HG03460 (cell line): ENCODE data around the gene PNPLA5.
"Not testable (repeated sequence)": the region's sequence is repeated elsewhere in the genome, so short reads cannot be mapped to it uniquely, and the experiment has no call there.

ENCODE experiments used
- ATAC-seq: cut with Tn5 transposase; IDR thresholded peaks from one replicate; pipeline ENCODE4 v1.9.1; 2021; ENCODE audit not compliant: unreplicated experiment

PNPLA5 gene

DNA sequence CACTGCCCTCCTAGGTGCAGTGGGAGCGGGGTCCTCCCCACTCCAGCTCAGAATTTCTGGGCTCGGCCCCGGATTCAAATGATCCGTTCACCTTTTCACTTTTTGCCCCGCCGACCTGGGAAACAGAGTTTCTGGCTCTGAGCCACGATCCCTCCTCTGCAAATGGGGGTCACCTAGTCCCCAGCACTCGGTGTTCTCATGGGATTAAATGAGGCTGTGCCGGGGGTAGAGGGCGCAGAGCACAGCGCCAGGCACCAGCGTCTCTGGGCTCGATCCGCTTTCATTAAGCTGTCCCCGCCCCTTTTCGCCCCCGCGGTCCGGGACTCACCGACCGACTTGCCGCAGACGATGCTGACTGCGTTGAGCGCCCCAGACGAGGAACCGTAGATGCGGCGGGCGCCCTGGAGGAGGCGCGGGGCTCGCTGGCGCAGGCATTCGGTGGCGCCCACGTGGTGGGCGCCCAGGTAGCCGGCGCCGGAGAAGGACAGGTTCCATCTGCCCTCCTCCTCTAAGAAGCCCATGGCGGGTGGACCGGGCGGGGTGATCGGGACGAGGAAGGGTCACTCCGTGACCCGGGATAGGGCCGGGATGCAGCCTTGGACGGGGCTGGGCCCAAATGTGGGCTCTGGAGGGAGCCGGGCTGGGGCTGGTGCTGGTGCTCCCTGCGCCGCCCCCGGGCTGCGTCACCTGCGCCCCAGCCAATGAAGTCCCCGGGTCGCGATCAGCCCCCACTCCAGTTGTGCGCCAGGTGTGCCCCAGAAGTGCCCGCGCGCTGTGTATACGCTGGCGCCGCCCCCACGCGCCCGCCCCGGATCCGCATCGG lies at the start of gene PNPLA5:
Gene PNPLA5, minus strand, starts transcription at position 654 of the 823 bp plus-strand sequence. Its CDS starts 133 bp downstream, at position 521.
- ATAC-seq = no peak

DNA sequence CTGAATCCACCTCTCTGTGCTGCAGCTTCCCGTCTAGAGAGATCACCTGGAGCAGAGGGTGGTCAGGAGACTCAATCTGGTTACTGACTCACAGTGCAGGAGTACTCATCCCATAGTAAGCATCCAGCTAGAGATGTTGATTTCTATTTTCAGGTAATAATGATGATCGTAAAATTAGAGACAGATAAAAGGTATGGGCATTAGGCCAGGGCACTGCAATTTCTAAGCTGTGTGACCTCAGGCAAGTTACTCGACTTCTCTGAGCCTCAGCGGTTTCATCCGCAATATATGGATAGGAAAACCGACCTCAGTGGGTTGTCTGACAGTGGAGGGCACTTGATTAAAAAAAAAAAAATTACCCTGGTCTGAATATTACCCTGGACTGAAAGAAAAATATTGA lies 49.6 kb upstream of the PNPLA5 start:
- ATAC-seq = no peak

DNA sequence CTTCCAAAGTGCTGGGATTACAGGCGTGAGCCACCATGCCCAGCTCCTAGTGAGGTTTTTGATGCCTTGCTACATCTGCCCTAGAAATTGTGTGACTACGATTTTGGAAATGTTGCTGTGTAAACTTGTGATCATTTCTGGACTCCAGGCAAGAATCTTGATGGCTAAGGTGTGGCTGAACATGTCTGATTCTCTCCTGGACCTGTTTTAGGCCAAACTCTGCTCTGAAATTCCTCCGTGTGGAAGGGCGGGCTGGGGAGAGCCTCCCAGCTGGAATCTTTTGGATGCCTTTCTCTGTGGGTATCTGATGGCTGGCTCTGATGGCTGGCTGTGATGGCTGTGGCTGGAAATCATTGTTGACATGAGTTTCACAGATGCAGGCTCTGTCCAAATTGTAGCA lies 40.0 kb upstream of the PNPLA5 start:
- ATAC-seq = no peak

- no peak for ATAC-seq
These were observed 37.1 kb upstream of the PNPLA5 start for GRCh38 chr22:43928908-43929307.

DNA sequence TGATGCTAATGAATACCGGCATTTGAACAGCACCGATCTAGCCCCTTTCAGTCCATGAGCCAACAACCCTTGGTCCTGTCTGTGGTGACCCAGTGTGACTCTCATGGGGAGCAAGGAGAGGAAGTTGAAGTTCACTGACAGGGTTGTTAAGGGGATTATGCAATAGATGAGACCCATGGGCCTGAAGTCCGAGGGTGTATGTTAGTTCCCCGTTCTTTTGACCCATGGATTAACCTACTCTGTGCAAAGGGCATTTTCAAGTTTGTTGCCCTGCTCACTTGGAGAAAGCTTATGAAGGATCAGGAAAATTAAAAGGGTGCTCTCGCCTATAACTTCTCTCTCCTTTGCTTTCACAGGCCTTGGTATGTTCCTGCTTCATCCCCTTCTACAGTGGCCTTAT lies 36.7 kb upstream of the PNPLA5 start:
- no peak for ATAC-seq

GRCh38 chr22:43926349-43926710 lies 34.5 kb upstream of the PNPLA5 start:
- no peak for ATAC-seq

- ATAC-seq = no peak
These were observed 33.9 kb upstream of the PNPLA5 start for GRCh38 chr22:43925433-43926348.

GRCh38 chr22:43924877-43925276 lies 33.1 kb upstream of the PNPLA5 start:
- no peak for ATAC-seq

GRCh38 chr22:43923631-43924464 lies 32.0 kb upstream of the PNPLA5 start, which contains the start of gene PNPLA3:
PNPLA3 (plus strand) TSS chr22:43923805; CDS start chr22:43923912, 107 bp downstream.
- ATAC-seq = no peak

- no peak for ATAC-seq
These were observed 31.4 kb upstream of the PNPLA5 start for GRCh38 chr22:43923191-43923590.

DNA sequence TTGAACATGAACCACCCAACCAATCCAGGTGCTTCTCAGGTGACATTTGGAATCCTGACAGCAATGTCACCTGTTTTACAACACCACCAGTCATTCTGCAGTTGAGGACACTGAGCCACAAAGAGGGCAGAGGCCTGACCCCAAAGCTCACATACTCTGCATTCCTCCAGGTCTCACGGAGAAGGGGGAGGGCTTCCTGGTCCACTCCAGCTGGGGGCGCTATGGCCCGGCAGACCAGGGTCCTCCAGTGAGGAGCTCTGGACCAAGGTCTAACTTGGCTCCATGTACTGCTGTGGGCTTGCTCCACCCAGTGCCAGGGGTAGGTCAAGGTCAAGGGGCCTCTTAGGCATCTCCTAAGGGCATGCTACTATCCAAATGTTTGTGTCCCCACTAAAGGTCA lies 30.3 kb upstream of the PNPLA5 start:
- ATAC-seq = no peak

- no peak for ATAC-seq
These were observed 29.6 kb upstream of the PNPLA5 start for GRCh38 chr22:43921370-43921769.

DNA sequence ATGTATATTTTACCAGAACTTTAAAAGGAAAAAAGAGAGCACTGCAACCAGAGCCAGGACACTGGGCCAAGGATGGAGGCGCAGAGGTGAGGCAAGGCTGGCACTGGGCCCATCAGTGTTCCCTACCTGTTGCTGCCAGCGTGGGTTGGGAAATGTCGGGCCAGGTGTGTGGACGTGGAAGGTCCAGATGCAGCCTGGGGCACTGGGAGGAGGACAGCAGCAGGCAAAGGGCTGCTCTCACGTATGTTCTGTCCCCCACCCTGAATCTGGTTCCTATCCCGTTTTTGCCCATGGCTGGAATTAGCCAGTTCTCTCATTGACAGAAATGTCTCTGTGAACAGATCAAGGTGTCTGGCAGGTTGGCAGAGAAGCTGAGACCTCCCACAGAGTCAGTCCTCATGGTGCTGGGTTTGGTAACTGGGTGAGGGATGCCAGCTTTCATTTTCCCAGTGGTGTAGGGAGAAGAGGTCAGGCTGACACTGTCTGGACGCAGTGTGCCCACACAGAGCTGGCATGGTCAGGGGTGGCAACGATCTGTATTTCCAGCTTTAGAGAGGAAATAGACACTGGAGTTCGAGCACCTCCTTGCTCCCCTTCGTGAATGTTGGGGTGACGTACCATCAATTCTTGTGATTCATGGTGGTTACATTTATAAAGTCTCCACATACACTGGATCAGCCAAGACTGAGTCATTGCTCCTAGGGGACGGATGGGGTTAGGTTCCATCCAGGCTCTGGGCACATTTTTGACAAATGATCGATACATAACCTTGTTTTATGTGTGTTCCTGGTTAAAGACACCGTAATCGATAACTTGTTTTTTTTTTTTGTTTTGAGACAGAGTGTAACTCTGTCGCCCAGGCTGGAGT lies 27.5 kb upstream of the PNPLA5 start:
- ATAC-seq = no peak

- ATAC-seq = no peak
These were observed 25.7 kb upstream of the PNPLA5 start for GRCh38 chr22:43917521-43917920.

DNA sequence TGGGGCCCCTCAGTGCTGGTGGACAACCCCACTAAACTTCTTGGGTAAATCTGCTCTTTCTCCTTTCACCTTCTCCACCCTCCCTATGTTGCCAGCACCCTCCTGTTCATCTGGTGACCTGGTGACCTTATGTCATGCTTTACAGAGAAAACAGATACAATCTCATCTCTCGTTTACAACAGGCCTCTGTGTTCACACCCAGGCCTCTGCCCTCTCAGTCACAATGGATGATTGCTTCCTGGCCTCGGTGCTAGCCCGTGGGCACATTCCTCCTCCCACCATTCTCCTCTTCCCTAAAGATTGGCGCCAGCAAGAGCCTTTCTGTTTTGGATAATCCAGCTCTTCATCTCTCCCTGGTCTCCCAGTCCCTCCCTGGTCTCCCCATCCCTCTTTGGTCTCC lies 19.5 kb upstream of the PNPLA5 start:
- no peak for ATAC-seq

DNA sequence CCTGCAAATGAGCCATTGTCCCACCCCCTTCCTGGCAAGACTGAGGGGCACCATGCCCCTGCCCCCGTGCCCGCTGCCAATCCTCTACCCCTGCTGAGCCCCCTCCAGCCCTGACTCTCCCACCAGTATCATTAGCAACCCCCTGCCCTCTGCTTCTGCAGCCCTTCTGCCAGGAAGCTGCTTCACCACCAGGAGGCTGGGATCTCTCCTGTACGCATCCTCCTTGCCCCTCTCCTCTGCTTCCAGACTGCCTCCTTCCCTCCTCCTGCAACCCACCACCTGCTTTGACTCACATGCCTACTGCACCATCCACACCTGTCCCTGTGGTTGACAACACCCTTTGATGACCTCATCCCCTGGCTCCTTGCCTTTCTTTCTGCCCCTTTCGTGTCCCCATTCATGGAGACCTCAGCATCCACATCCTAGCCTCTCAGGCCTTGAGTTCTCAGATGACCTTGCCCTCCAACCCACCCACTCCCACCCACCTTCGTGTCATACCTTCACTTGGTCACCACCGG lies 18.4 kb upstream of the PNPLA5 start:
- no peak for ATAC-seq

DNA sequence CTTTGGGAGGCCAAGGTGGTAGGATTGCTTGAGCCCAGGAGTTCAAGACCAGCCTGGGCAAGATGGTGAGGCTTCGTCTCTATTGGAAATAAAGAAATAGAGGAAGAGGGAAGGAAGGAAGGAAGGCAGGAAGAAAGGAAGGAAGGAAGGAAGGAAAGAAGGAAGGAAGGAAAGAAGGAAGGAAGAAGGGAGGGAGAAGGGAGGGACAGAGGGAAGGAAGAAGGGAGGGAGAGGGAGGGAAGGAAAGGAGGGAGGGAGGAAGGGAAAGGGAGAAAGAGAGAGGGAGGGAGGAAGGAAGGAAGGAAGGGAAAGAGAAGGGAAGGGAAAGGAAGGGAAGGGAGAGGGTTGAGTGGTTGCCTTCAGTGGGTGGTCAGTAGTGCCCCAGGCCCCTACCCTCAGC lies 17.9 kb upstream of the PNPLA5 start:
- ATAC-seq = no peak

- no peak for ATAC-seq
These were observed 13.9 kb upstream of the PNPLA5 start for GRCh38 chr22:43905681-43906080.

DNA sequence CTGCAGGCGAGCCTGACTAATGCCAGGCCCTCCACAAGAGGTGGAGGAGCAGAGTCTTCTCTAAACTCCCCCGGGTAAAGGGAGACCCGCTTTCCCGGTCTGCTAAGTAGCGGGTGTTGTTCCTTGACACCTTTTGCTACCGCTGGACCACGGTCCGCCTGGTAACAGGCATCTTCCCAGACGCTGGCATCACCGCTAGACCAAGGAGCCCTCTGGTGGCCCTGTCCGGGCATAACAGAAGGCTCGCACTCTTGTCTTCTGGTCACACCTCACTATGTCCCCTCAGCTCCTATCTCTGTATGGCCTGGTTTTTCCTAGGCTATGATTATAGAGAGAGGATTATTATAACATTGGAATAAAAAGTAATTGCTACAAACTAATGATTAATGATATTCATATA lies 12.6 kb upstream of the PNPLA5 start:
- ATAC-seq = not testable (repeated sequence)

DNA sequence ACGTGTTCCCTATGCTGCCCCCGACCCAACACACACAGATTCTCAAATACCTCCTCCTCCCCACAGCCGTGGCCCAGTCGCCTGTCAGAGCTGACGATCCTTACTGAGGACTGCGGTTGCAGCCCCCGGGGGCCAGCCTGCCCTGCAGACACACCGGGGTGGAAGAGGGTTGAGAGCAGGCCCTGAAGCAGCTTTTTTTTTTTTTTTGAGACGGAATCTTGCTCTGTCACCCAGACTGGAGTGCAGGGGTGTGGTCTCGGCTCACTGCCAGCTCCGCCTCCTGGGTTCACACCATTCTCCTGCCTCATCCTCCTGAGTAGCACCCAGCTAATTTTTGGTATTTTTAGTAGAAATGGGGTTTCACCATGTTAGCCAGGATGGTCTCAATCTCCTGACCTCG lies 11.2 kb upstream of the PNPLA5 start:
- not testable (repeated sequence) for ATAC-seq
